Vagina (tissue), 2 donors: ENCODE results near the gene ERCC4.

Source experiments
- POLR2A ChIP-seq, 2 donors: fragments of 450-650 bp; IDR thresholded peaks; one replicate each; pipeline ENCODE4 v1.6.1; 2017; ENCODE audit warnings: antibody characterized with exemption in 2 of 2, mild to moderate bottlenecking in 2 of 2, moderate library complexity in 2 of 2
- TF ChIP-seq, protein P1 (sequence below), 3 experiments: fragments of 450-650 bp in 2 of 3; fragments of 200-600 bp in 1 of 3; sonication (generic) in 1 of 3; IDR thresholded peaks; one replicate each; pipeline ENCODE4 v1.5.1; 2017 to 2019; ENCODE audit warnings: antibody characterized with exemption in 3 of 3, mild to moderate bottlenecking in 2 of 3, moderate library complexity in 2 of 3

DNA sequence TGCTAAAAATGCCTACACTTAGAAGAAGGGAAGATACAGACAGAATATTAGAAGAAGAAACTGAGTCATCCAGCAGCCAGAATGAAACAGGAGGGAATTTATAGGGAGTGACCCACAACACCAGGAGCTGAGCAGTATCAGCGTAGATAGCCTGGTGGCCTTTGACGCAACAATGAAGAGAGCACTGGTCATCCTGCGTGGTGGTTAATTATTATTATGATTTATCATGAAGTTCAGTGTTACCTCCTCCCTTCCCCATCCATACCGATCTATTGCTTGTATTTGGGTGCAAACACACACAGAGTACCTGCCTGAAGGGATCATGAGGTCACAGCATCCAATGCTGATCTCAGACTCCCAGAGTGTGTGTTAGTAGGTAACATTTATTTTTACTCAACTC is 38.5 kb downstream of the ERCC4 start:
- no peak for TF ChIP-seq POLR2A (IDR thresholded peaks at IDR 0.05)
- TF ChIP-seq, protein P1, sequence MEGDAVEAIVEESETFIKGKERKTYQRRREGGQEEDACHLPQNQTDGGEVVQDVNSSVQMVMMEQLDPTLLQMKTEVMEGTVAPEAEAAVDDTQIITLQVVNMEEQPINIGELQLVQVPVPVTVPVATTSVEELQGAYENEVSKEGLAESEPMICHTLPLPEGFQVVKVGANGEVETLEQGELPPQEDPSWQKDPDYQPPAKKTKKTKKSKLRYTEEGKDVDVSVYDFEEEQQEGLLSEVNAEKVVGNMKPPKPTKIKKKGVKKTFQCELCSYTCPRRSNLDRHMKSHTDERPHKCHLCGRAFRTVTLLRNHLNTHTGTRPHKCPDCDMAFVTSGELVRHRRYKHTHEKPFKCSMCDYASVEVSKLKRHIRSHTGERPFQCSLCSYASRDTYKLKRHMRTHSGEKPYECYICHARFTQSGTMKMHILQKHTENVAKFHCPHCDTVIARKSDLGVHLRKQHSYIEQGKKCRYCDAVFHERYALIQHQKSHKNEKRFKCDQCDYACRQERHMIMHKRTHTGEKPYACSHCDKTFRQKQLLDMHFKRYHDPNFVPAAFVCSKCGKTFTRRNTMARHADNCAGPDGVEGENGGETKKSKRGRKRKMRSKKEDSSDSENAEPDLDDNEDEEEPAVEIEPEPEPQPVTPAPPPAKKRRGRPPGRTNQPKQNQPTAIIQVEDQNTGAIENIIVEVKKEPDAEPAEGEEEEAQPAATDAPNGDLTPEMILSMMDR (IDR thresholded peaks at IDR 0.05), result no peak
